Measurements from ENCODE around the gene CTSF. TPM values are rescaled to one million over a fixed set of nuclear protein-coding genes. Genes with fewer than 3 reads are reported as not detected.
A peak's percentile ranks its signal among the peaks of the same experiment; 100 is the strongest.

CTSF gene
- total and polyA plus RNA-seq, 2 donors (not counting 1 experiment from before 2014, with no cell fraction given): 16.6 to 20.9 TPM

- no peak overlapping the region for H3K4me2 ChIP-seq (replicated peaks; ENCODE audit: low read depth, low read length, poor library complexity, severe bottlenecking)
- H3K4me3 ChIP-seq (ENCODE audit: control extremely low read depth in 1 of 5, extremely low read depth in 1 of 5, insufficient read depth in 1 of 5, low read depth in 2 of 5, low read length in 4 of 5): no peak overlapping the region
- H3K4me1 ChIP-seq (ENCODE audit: control insufficient read depth in 2 of 2, insufficient read depth in 2 of 2, low read length in 2 of 2): peaks cover 9 to 11% of the 10 kb centered on the region in 2 donors
- H2AFZ ChIP-seq (ENCODE audit: insufficient read depth, low read depth, low read length, poor library complexity, severe bottlenecking): no peak overlapping the region
- peaks cover 10% of the 10 kb centered on the region for H3K4me1 Mint-ChIP-seq
- H3K9me3 Mint-ChIP-seq (ENCODE audit: insufficient read depth): no peaks in the 10 kb centered on the region
- no peak for DNase-seq
- H3K36me3 ChIP-seq (replicated peaks in 1 of 2; ENCODE audit: control extremely low read depth in 1 of 2, control insufficient read depth in 1 of 2, extremely low read depth in 1 of 2, insufficient read depth in 2 of 2, low read length in 1 of 2): no peaks in the 10 kb centered on the region
- POLR2A ChIA-PET: no interaction called here
- no peak overlapping the region for H3K27ac Mint-ChIP-seq
- H3K9me3 ChIP-seq (ENCODE audit: control extremely low read depth in 1 of 3, control insufficient read depth in 2 of 3, insufficient read depth in 1 of 3, low read length in 2 of 3): no peaks in the 10 kb centered on the region
- no peak for TF ChIP-seq EZH2 (IDR thresholded peaks at IDR 0.05; ENCODE audit: borderline replicate concordance, insufficient read depth, low read depth, low read length, poor library complexity, severe bottlenecking)
- no peak for TF ChIP-seq CTCF (IDR thresholded peaks at IDR 0.05)
- peaks cover 9% of the 10 kb centered on the region for H3K27me3 Mint-ChIP-seq
- H3K4me3 Mint-ChIP-seq: peak overlapping the region; percentile 3
- peaks cover 0 to 22% (median 3%) of the 10 kb centered on the region in 4 experiments for H3K27me3 ChIP-seq (replicated peaks in 1 of 4; ENCODE audit: control extremely low read depth in 1 of 4, control insufficient read depth in 3 of 4, insufficient read depth in 4 of 4, low read length in 3 of 4)
- no peak for ATAC-seq (ENCODE audit: low read depth)
- H3K9ac ChIP-seq (ENCODE audit: low read length): no peak overlapping the region
- H3K27ac ChIP-seq (ENCODE audit: low read length in 2 of 2): no peak overlapping the region
- 93% methylated on average over 8 of the region's 8 CpGs for WGBS (ENCODE audit: insufficient coverage)
- no peaks in the 10 kb centered on the region for H4K20me1 ChIP-seq (ENCODE audit: control insufficient read depth, insufficient read depth, low read length, poor library complexity, severe bottlenecking)
- H3K79me2 ChIP-seq (ENCODE audit: control insufficient read depth, insufficient read depth, low read length): no peaks in the 10 kb centered on the region
- intact Hi-C loops (cut with micrococcal nuclease): no loop called here
- CTCF ChIA-PET: interaction anchor here (0.5 kb wide), 1 partner anchor 1536 kb away, joined by 4 read pairs; no protein-coding TSS in a partner anchor
Measured at GRCh38 chr11:66566221-66566620, 2.2 kb downstream of the CTSF start.

- no peak for TF ChIP-seq EZH2 (IDR thresholded peaks at IDR 0.05; ENCODE audit: borderline replicate concordance, insufficient read depth, low read depth, low read length, poor library complexity, severe bottlenecking)
- TF ChIP-seq CTCF (IDR thresholded peaks at IDR 0.05): no peak
- Histone ChIP-seq H2AFZ (ENCODE audit: insufficient read depth, low read depth, low read length, poor library complexity, severe bottlenecking) (no peak overlapping the region), H3K9ac (ENCODE audit: low read length) (no peak overlapping the region), H3K9me3 (ENCODE audit: control extremely low read depth in 1 of 3, control insufficient read depth in 2 of 3, insufficient read depth in 1 of 3, low read length in 2 of 3) (no peaks in the 10 kb centered on the region), H3K4me2 (replicated peaks; ENCODE audit: low read depth, low read length, poor library complexity, severe bottlenecking) (no peak overlapping the region), H4K20me1 (ENCODE audit: control insufficient read depth, insufficient read depth, low read length, poor library complexity, severe bottlenecking) (no peaks in the 10 kb centered on the region), H3K4me1 (ENCODE audit: control insufficient read depth in 2 of 2, insufficient read depth in 2 of 2, low read length in 2 of 2) (peaks cover 9 to 11% of the 10 kb centered on the region in 2 donors), H3K79me2 (ENCODE audit: control insufficient read depth, insufficient read depth, low read length) (no peaks in the 10 kb centered on the region), H3K27me3 (replicated peaks in 1 of 4; ENCODE audit: control extremely low read depth in 1 of 4, control insufficient read depth in 3 of 4, insufficient read depth in 4 of 4, low read length in 3 of 4) (peaks cover 0 to 22% (median 3%) of the 10 kb centered on the region in 4 experiments), H3K36me3 (replicated peaks in 1 of 2; ENCODE audit: control extremely low read depth in 1 of 2, control insufficient read depth in 1 of 2, extremely low read depth in 1 of 2, insufficient read depth in 2 of 2, low read length in 1 of 2) (no peaks in the 10 kb centered on the region), H3K4me3 (ENCODE audit: control extremely low read depth in 1 of 5, extremely low read depth in 1 of 5, insufficient read depth in 1 of 5, low read depth in 2 of 5, low read length in 4 of 5) (no peak overlapping the region), H3K27ac (ENCODE audit: low read length in 2 of 2) (no peak overlapping the region)
- DNase-seq (no peak), ATAC-seq (ENCODE audit: low read depth) (no peak)
- no CpG with 5 or more reads among the region's 5 CpGs for WGBS (ENCODE audit: insufficient coverage)
- Mint-ChIP-seq H3K27ac (no peak overlapping the region), H3K4me1 (peaks cover 10% of the 10 kb centered on the region), H3K4me3 (no peak overlapping the region), H3K9me3 (ENCODE audit: insufficient read depth) (no peaks in the 10 kb centered on the region), H3K27me3 (peaks cover 8% of the 10 kb centered on the region)
- POLR2A ChIA-PET: no interaction called here
- intact Hi-C loops (cut with micrococcal nuclease): no loop called here
- CTCF ChIA-PET: no interaction called here
Measured at GRCh38 chr11:66564984-66565383, 3.4 kb downstream of the CTSF start.
